Measurements from ENCODE around the gene RFX8. TPM values are rescaled to one million over a fixed set of nuclear protein-coding genes. Genes with fewer than 3 reads are reported as not detected.
A peak's percentile ranks its signal among the peaks of the same experiment; 100 is the strongest.

RFX8 gene
- total RNA-seq (2014; rRNA removed) (0.46 and 0.77 TPM in 2 replicates), Bru-seq, nascent RNA (percentile 33 among the genes with signal in this experiment), BruChase-seq, experiment 1, labeled RNA remaining after a 6-hour chase (percentile 24 among the genes with signal in this experiment), BruChase-seq, experiment 2, labeled RNA remaining after a 2-hour chase (percentile 25 among the genes with signal in this experiment)
- long read RNA-seq, partial matches to known transcripts = 1 of 3 reads
- long read RNA-seq, other reads (novel, unspliced or antisense) = 2 of 3 reads

DNA sequence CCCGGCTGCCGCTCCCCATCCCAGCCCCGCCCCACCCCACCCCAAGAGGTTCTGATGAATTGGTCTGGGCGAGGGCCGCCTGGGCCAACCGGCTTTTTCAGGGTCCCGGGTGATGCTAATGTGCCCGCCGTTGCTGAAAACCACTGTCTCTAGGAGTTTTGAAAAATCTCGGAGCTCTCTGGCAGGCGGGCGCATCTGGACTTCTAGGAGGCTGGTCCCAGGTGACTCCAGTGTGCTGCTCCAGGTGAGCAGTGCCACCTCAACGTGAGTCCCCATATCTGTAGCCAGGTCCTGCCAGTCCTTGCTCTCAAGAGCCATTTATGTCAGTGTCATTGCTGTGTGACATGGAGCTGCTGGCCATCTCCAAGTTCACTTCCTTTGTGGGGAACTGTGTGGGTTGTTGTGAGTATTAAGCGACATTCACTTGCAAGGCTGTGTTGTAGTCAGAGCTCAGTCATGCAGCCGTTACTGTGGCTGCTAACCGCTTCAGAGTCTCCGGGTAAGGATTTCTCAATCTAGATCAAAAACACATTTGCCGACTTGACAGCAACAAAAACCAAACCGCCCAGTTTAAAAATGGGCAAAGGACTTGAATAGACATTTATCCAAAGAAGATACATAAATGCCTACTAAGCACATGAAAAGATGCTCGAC lies at the start of gene RFX8:
Gene RFX8, minus strand, starts transcription at position 382 of the 654 bp plus-strand sequence. CDS start 8,264 bp downstream, outside the sequence.
- no TSS peak for BruUV-seq (replicated peaks)
- Histone ChIP-seq H3K27ac (ENCODE audit: low read length) (peak within 1 kb of the TSS; percentile 10; the same call in 1 of the 2 replicates), H3K4me2 (ENCODE audit: low read length) (peak within 1 kb of the TSS; percentile 86), H3K9me2 (replicated peaks; ENCODE audit: low read length) (no peaks in the 10 kb centered on the region), H3K4me3 (ENCODE audit: low read length) (peak within 1 kb of the TSS; percentile 69), H3K9ac (ENCODE audit: low read length) (peak within 1 kb of the TSS; percentile 55), H3F3A (ENCODE audit: low read length, unreplicated experiment) (no peaks in the 10 kb centered on the region), H3K4me1 (ENCODE audit: insufficient read depth, low read length) (peaks cover 11% of the 10 kb centered on the region; the same call in 1 of the 2 replicates), H4K20me1 (ENCODE audit: low read length) (no peaks in the 10 kb centered on the region), H2AFZ (ENCODE audit: low read length) (peak within 1 kb of the TSS; percentile 84), H3K36me3 (ENCODE audit: low read depth, low read length) (no peaks in the 10 kb centered on the region), H3K79me2 (ENCODE audit: low read length) (no peaks in the 10 kb centered on the region), H3K9me3 (ENCODE audit: low read length) (no peaks in the 10 kb centered on the region), H3K27me3 (ENCODE audit: low read length) (no peaks in the 10 kb centered on the region)
- DNase-seq (peak; percentile 53), ATAC-seq (peak; percentile 18; the same call in 1 of the 2 replicates)
- no peak for TF ChIP-seq EZH2 (IDR thresholded peaks at IDR 0.05; ENCODE audit: low read length, unreplicated experiment)
- TF ChIP-seq EZH2phosphoT487 (IDR thresholded peaks at IDR 0.05; ENCODE audit: borderline replicate concordance, low read length) = no peak
- TF ChIP-seq, protein P1, sequence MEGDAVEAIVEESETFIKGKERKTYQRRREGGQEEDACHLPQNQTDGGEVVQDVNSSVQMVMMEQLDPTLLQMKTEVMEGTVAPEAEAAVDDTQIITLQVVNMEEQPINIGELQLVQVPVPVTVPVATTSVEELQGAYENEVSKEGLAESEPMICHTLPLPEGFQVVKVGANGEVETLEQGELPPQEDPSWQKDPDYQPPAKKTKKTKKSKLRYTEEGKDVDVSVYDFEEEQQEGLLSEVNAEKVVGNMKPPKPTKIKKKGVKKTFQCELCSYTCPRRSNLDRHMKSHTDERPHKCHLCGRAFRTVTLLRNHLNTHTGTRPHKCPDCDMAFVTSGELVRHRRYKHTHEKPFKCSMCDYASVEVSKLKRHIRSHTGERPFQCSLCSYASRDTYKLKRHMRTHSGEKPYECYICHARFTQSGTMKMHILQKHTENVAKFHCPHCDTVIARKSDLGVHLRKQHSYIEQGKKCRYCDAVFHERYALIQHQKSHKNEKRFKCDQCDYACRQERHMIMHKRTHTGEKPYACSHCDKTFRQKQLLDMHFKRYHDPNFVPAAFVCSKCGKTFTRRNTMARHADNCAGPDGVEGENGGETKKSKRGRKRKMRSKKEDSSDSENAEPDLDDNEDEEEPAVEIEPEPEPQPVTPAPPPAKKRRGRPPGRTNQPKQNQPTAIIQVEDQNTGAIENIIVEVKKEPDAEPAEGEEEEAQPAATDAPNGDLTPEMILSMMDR (conservative IDR thresholded peaks at IDR 0.05; ENCODE audit: low read depth, low read length) = no peak
- CTCF ChIA-PET = no interaction called here
- POLR2A ChIA-PET (ENCODE audit: unreplicated experiment) = no interaction called here
- intact Hi-C loops (cut with micrococcal nuclease) = no loop called here

DNA sequence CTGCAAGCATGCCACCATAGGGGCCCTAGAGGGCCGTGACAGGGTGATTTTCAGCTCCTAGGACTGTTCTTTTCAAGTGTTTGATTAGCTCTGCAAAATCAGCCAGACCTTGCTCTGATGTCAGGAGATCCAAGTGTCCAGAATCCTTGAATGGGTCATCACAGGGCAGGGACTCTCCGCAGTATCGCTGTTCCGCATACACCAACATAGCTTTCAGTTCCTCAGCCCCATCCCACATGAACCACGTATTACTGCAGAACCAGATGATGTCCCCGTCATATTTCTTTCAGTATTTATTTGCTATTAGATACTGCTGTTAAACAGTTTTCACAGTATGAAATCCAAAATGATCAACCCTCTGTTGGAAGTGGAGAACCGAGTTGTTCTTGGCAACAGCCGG lies 46.6 kb upstream of the RFX8 start:
- Histone ChIP-seq H3K4me3 (ENCODE audit: low read length) (no peak overlapping the region), H3K4me1 (ENCODE audit: insufficient read depth, low read length) (peaks cover 42% of the 10 kb centered on the region), H3F3A (ENCODE audit: low read length, unreplicated experiment) (peaks cover 9% of the 10 kb centered on the region), H3K9ac (ENCODE audit: low read length) (no peak overlapping the region), H3K4me2 (ENCODE audit: low read length) (no peak overlapping the region), H3K9me2 (replicated peaks; ENCODE audit: low read length) (no peaks in the 10 kb centered on the region), H4K20me1 (ENCODE audit: low read length) (no peaks in the 10 kb centered on the region), H3K79me2 (ENCODE audit: low read length) (no peaks in the 10 kb centered on the region), H3K27me3 (ENCODE audit: low read length) (no peaks in the 10 kb centered on the region), H3K36me3 (ENCODE audit: low read depth, low read length) (peaks cover 4% of the 10 kb centered on the region; the same call in 1 of the 2 replicates), H2AFZ (ENCODE audit: low read length) (no peak overlapping the region), H3K9me3 (ENCODE audit: low read length) (no peaks in the 10 kb centered on the region), H3K27ac (ENCODE audit: low read length) (no peak overlapping the region)
- ATAC-seq (no peak), DNase-seq (no peak)
- no peak for TF ChIP-seq EZH2phosphoT487 (IDR thresholded peaks at IDR 0.05; ENCODE audit: borderline replicate concordance, low read length)
- TF ChIP-seq, protein P1 (conservative IDR thresholded peaks at IDR 0.05; ENCODE audit: low read depth, low read length) = no peak
- no peak for TF ChIP-seq EZH2 (IDR thresholded peaks at IDR 0.05; ENCODE audit: low read length, unreplicated experiment)
- no TSS peak for BruUV-seq (replicated peaks)
- intact Hi-C loops (cut with micrococcal nuclease) = no loop called here
- ChIA-PET CTCF (no interaction called here), POLR2A (ENCODE audit: unreplicated experiment) (no interaction called here)

Data from PC-3 (cell line).